GM19324 (cell line): ENCODE results near the gene CCDC24.

Experiments used
- ATAC-seq: cut with Tn5 transposase; IDR thresholded peaks from one replicate; pipeline ENCODE4 v1.9.1; 2021; ENCODE audit warnings: mild to moderate bottlenecking, moderate library complexity; ENCODE audit not compliant: unreplicated experiment, low FRiP score

The CCDC24 gene

GRCh38 chr1:44021156-44021555 lies 29.8 kb downstream of the CCDC24 start:
- no peak for ATAC-seq

GRCh38 chr1:44021581-44022321 lies 30.4 kb downstream of the CCDC24 start:
- no peak for ATAC-seq

- ATAC-seq, result no peak
Observed at GRCh38 chr1:44024031-44024902, 32.9 kb downstream of the CCDC24 start.

- no peak for ATAC-seq
Observed at GRCh38 chr1:44024903-44025525, 33.6 kb downstream of the CCDC24 start.

GRCh38 chr1:44025816-44026215 lies 34.4 kb downstream of the CCDC24 start:
- ATAC-seq, result no peak

GRCh38 chr1:44027320-44027719 lies 35.9 kb downstream of the CCDC24 start:
- no peak for ATAC-seq

GRCh38 chr1:44029260-44029910 lies 38.0 kb downstream of the CCDC24 start:
- no peak for ATAC-seq

GRCh38 chr1:44029911-44030604 lies 38.7 kb downstream of the CCDC24 start:
- peak; percentile 82 for ATAC-seq

GRCh38 chr1:44030605-44031251 lies 39.3 kb downstream of the CCDC24 start:
- peak; percentile 11 for ATAC-seq

GRCh38 chr1:44031252-44032169 lies 40.1 kb downstream of the CCDC24 start, which contains the start of gene SLC6A9:
Gene SLC6A9, minus strand, starts transcription at chr1:44031462. Its CDS starts 7,185 bp downstream, at chr1:44024277.
- ATAC-seq, result no peak

- no peak for ATAC-seq
Observed at GRCh38 chr1:44032170-44032790, 40.9 kb downstream of the CCDC24 start.

GRCh38 chr1:44033041-44033575 lies 41.7 kb downstream of the CCDC24 start:
- ATAC-seq, result no peak

- ATAC-seq, result no peak
Observed at GRCh38 chr1:44033756-44034155, 42.4 kb downstream of the CCDC24 start.

GRCh38 chr1:44034423-44034822 lies 43.0 kb downstream of the CCDC24 start:
- ATAC-seq, result no peak

- no peak for ATAC-seq
Observed at GRCh38 chr1:44034976-44035716, 43.7 kb downstream of the CCDC24 start.

GRCh38 chr1:44035726-44036408 lies 44.5 kb downstream of the CCDC24 start:
- ATAC-seq, result no peak
